H1 (cell line): ENCODE results near the gene RAP1GAP. TPM values are rescaled to one million over a fixed set of nuclear protein-coding genes. Genes with fewer than 3 reads are reported as not detected.

Experiments
- CTCF ChIA-PET: fragments of 300-600 bp; sonication (Branson Sonifier 250); formaldehyde crosslinking; loops from one replicate; lab custom pipeline; 2021; ENCODE audit not compliant: partially characterized antibody; lab: Charles Lee
- POLR2A ChIA-PET: fragments of 300-600 bp; sonication (Branson Sonifier 250); formaldehyde crosslinking; loops from one replicate; lab custom pipeline; 2021; ENCODE audit warnings: inconsistent platforms; ENCODE audit not compliant: partially characterized antibody; lab: Charles Lee
- DNase-seq, 2 experiments: peaks; one replicate each; pipeline versions ENCODE4 v3.0.0 to v3.0.0-alpha.2; 2010 to 2022; ENCODE audit warnings: low spot score in 2 of 2, low read depth in 1 of 2, mixed read lengths in 1 of 2
- FAIRE-seq: peaks from 2 replicates; lab custom pipeline; 2011; peaks lifted over from hg19 to GRCh38; lab: Jason Lieb, UNC
- H2AFZ ChIP-seq: 2 replicates; pipeline ENCODE4 v1.8.1; 2012; ENCODE audit warnings: low read length, inconsistent platforms
- H2AK5ac ChIP-seq: 2 replicates; pipeline ENCODE4 v1.6.1; 2013; ENCODE audit warnings: low read depth, low read length
- H2BK120ac ChIP-seq: replicated peaks from 2 replicates; pipeline ENCODE3; 2013; ENCODE audit warnings: low read depth, low read length, inconsistent platforms
- H2BK12ac ChIP-seq: 2 replicates; pipeline ENCODE4 v1.6.1; 2013; ENCODE audit warnings: low read depth, low read length
- H2BK15ac ChIP-seq: 2 replicates; pipeline ENCODE4 v1.6.1; 2013; ENCODE audit warnings: low read length
- H2BK20ac ChIP-seq: 2 replicates; pipeline ENCODE4 v1.6.1; 2013; ENCODE audit warnings: low read length
- H2BK5ac ChIP-seq: 2 replicates; pipeline ENCODE4 v1.6.1; 2013; ENCODE audit warnings: low read depth, low read length
- H3K14ac ChIP-seq: 2 replicates; pipeline ENCODE4 v1.6.1; 2013; ENCODE audit warnings: inconsistent platforms; ENCODE audit not compliant: insufficient read length
- H3K18ac ChIP-seq: 2 replicates; pipeline ENCODE4 v1.6.1; 2013; ENCODE audit warnings: low read length; ENCODE audit errors: extremely low read depth
- H3K23ac ChIP-seq: 2 replicates; pipeline ENCODE4 v1.6.1; 2013; ENCODE audit warnings: inconsistent platforms; ENCODE audit not compliant: insufficient read length
- H3K23me2 ChIP-seq: 2 replicates; pipeline ENCODE4 v1.6.1; 2013; ENCODE audit warnings: low read depth, low read length
- H3K27ac ChIP-seq: 2 replicates; pipeline ENCODE4 v1.6.1; 2011; ENCODE audit warnings: low read depth, low read length, inconsistent platforms
- H3K27me3 ChIP-seq, 4 experiments: replicated peaks in 1 of 4; 1 replicate in 1 of 4; 2 replicates in 3 of 4; pipeline versions ENCODE4 v1.6.1 to v1.8.1; 2011 to 2013; ENCODE audit warnings: low read length in 3 of 4, mild to moderate bottlenecking in 3 of 4, inconsistent platforms in 2 of 4, mixed read lengths in 2 of 4, moderate library complexity in 1 of 4; ENCODE audit not compliant: control insufficient read depth in 3 of 4, insufficient read depth in 3 of 4; ENCODE audit errors: extremely low read depth in 1 of 4
- H3K36me3 ChIP-seq, 4 experiments: 2 replicates each; pipeline versions ENCODE4 v1.6.1 to v1.8.1; 2011 to 2013; ENCODE audit warnings: mild to moderate bottlenecking in 4 of 4, low read length in 3 of 4, moderate library complexity in 2 of 4, control low read depth in 1 of 4, inconsistent platforms in 1 of 4; ENCODE audit not compliant: insufficient read depth in 4 of 4, control insufficient read depth in 2 of 4
- H3K4ac ChIP-seq: replicated peaks from 2 replicates; pipeline ENCODE3; 2013; ENCODE audit warnings: low read length, low read depth, mixed read lengths, inconsistent platforms; ENCODE audit not compliant: insufficient read length
- H3K4me1 ChIP-seq, 4 experiments: replicated peaks in 1 of 4; 1 replicate in 1 of 4; 2 replicates in 3 of 4; pipeline versions ENCODE4 v1.6.1 to v1.8.1; 2011 to 2013; ENCODE audit warnings: low read length in 3 of 4, inconsistent platforms in 2 of 4, mixed read lengths in 1 of 4; ENCODE audit not compliant: insufficient read depth in 4 of 4, control insufficient read depth in 3 of 4
- H3K4me2 ChIP-seq, 2 experiments: 2 replicates each; pipeline versions ENCODE4 v1.6.1 to v1.8.1; 2011 to 2013; ENCODE audit warnings: low read depth in 2 of 2, low read length in 2 of 2, control low read depth in 1 of 2, inconsistent platforms in 1 of 2, mild to moderate bottlenecking in 1 of 2; ENCODE audit not compliant: insufficient read depth in 1 of 2
- H3K4me3 ChIP-seq, 4 experiments: fragments of 200-600, 300-600 bp in 1 of 4; sonication (generic), shearing (Covaris generic), sonication (Bioruptor Twin) in 1 of 4; 2 replicates each; pipeline versions ENCODE4 v1.5.1 to v1.8.1; 2011 to 2016; ENCODE audit warnings: low read length in 4 of 4, low read depth in 3 of 4, control low read depth in 2 of 4, inconsistent platforms in 2 of 4, mild to moderate bottlenecking in 2 of 4, mixed read lengths in 1 of 4, moderate library complexity in 1 of 4; ENCODE audit not compliant: insufficient read depth in 2 of 4; ENCODE audit errors: extremely low read depth in 1 of 4
- H3K56ac ChIP-seq: replicated peaks from 2 replicates; pipeline ENCODE3; 2013; ENCODE audit warnings: low read depth, mild to moderate bottlenecking, mixed read lengths, low read length, inconsistent platforms; ENCODE audit not compliant: insufficient read length
- H3K79me1 ChIP-seq: 2 replicates; pipeline ENCODE4 v1.6.1; 2013; ENCODE audit warnings: low read depth, low read length, control low read depth
- H3K79me2 ChIP-seq, 2 experiments: 2 replicates each; pipeline versions ENCODE4 v1.6.1 to v1.8.1; 2012 to 2013; ENCODE audit warnings: low read length in 2 of 2, mild to moderate bottlenecking in 2 of 2, inconsistent platforms in 1 of 2; ENCODE audit not compliant: insufficient read depth in 2 of 2, control insufficient read depth in 1 of 2
- H3K9ac ChIP-seq, 4 experiments: replicated peaks in 1 of 4; 1 replicate in 1 of 4; 2 replicates in 3 of 4; pipeline versions ENCODE4 v1.6.1 to v1.8.1; 2011 to 2013; ENCODE audit warnings: low read depth in 3 of 4, low read length in 3 of 4, control low read depth in 2 of 4, mild to moderate bottlenecking in 2 of 4, moderate library complexity in 2 of 4, inconsistent platforms in 1 of 4; ENCODE audit errors: extremely low read depth in 1 of 4
- H3K9me3 ChIP-seq, 2 experiments: 2 replicates each; pipeline versions ENCODE4 v1.6.1 to v1.8.1; 2012 to 2013; ENCODE audit warnings: mild to moderate bottlenecking in 2 of 2, moderate library complexity in 2 of 2, control low read depth in 1 of 2, inconsistent platforms in 1 of 2, low read depth in 1 of 2, low read length in 1 of 2, mixed read lengths in 1 of 2; ENCODE audit not compliant: insufficient read depth in 2 of 2
- H4K20me1 ChIP-seq, 2 experiments: replicated peaks in 1 of 2; 2 replicates each; pipeline versions ENCODE3 to v1.8.1; 2011 to 2013; ENCODE audit warnings: inconsistent platforms in 2 of 2, low read length in 2 of 2, mild to moderate bottlenecking in 1 of 2; ENCODE audit not compliant: insufficient read depth in 2 of 2, control insufficient read depth in 1 of 2
- H4K5ac ChIP-seq: 2 replicates; pipeline ENCODE4 v1.6.1; 2013; ENCODE audit warnings: low read length, low read depth, mixed read lengths, inconsistent platforms; ENCODE audit not compliant: insufficient read length
- H4K8ac ChIP-seq: 2 replicates; pipeline ENCODE4 v1.8.0; 2013; ENCODE audit warnings: mild to moderate bottlenecking, moderate library complexity, low read length, inconsistent platforms; ENCODE audit not compliant: insufficient read depth; ENCODE audit errors: extremely low read depth
- H4K91ac ChIP-seq: replicated peaks from 2 replicates; pipeline ENCODE3; 2013; ENCODE audit warnings: low read length, mixed read lengths, inconsistent platforms; ENCODE audit not compliant: insufficient read length
- ATF2 ChIP-seq: IDR thresholded peaks from 2 replicates; pipeline ENCODE4 v1.6.1; 2012; ENCODE audit warnings: low read length, inconsistent platforms
- BACH1 ChIP-seq: IDR thresholded peaks from 2 replicates; pipeline ENCODE4 v1.6.1; 2012; ENCODE audit warnings: low read length, improper control_type of control experiment
- CTCF ChIP-seq, 3 experiments: IDR thresholded peaks; 1 replicate in 2 of 3; 2 replicates in 1 of 3; pipeline versions ENCODE4 v1.5.1 to v1.6.1; 2011; ENCODE audit warnings: low read length in 3 of 3, mild to moderate bottlenecking in 3 of 3, inconsistent platforms in 2 of 3, low read depth in 1 of 3, moderate library complexity in 1 of 3; ENCODE audit not compliant: insufficient read depth in 1 of 3; ENCODE audit errors: control extremely low read depth in 1 of 3
- EGR1 ChIP-seq: IDR thresholded peaks from 2 replicates; pipeline ENCODE4 v1.6.1; 2011; ENCODE audit warnings: low read depth, low read length, borderline replicate concordance
- POU5F1 ChIP-seq: IDR thresholded peaks from 2 replicates; pipeline ENCODE4 v1.6.1; 2011; ENCODE audit warnings: low read depth, mild to moderate bottlenecking, low read length, moderate library complexity
- RNF2 ChIP-seq: fragments of 200-900, 300-1000 bp; sonication (generic); IDR thresholded peaks from 2 replicates; pipeline ENCODE4 v1.7.1; 2016; ENCODE audit warnings: borderline replicate concordance, low read depth, mild to moderate bottlenecking, antibody characterized with exemption, low read length; ENCODE audit not compliant: poor library complexity, severe bottlenecking; ENCODE audit errors: missing control alignments
- RXRA ChIP-seq: IDR thresholded peaks from 2 replicates; pipeline ENCODE4 v1.6.1; 2011; ENCODE audit warnings: low read depth, mild to moderate bottlenecking, low read length, moderate library complexity; ENCODE audit not compliant: insufficient read depth
- SP1 ChIP-seq: IDR thresholded peaks from 2 replicates; pipeline ENCODE4 v1.6.1; 2011; ENCODE audit warnings: low read depth, low read length
- SRF ChIP-seq: IDR thresholded peaks from 2 replicates; pipeline ENCODE4 v1.6.1; 2011; ENCODE audit warnings: mild to moderate bottlenecking, low read depth, low read length, moderate library complexity
- WGBS, 2 experiments: shearing (Covaris generic) in 1 of 2; methylation state at CpG; one replicate each; pipeline versions ENCODE4 v1.1.6 to v1.1.7; 2013 to 2015; ENCODE audit warnings: low lambda C conversion rate in 2 of 2, mixed read lengths in 2 of 2, inconsistent platforms in 1 of 2, low coverage in 1 of 2, missing lambda C conversion rate in 1 of 2; ENCODE audit not compliant: insufficient replicate concordance in 2 of 2, insufficient coverage in 1 of 2, insufficient read length in 1 of 2; ENCODE audit errors: extremely low coverage in 1 of 2, missing lambda C conversion rate in 1 of 2; 5-methylcytosine and 5-hydroxymethylcytosine counted together
- polyA plus RNA-seq, 7 experiments: library from polyadenylated mRNA; depleted of rRNA in 3 of 7; stranded (reverse) in 5 of 7; unstranded in 2 of 7; fragments of >200 nt in 5 of 7; fragments of 200-250 nt in 2 of 7; gene quantifications; 1 replicate in 5 of 7; 2 replicates in 1 of 7; 4 replicates in 1 of 7; pipeline versions ENCODE4 v1.2.1 to v1.2.3, GENCODE V29; 2011 to 2013; ENCODE audit warnings: missing spikeins in 2 of 7, mixed read lengths in 2 of 7
- total RNA-seq: library from RNA; stranded (reverse); fragmentation: NEBNext Ultra II Directional; extraction: Animal tissue kit (Norgen Biotek cat#: 25700); gene quantifications from 2 replicates; pipeline ENCODE4 v1.2.1, GENCODE V29; 2021

The RAP1GAP gene
- total and polyA plus RNA-seq, 2 of the 8 experiments (the other 6 are each of a cell fraction or from before 2014, with no cell fraction given), result 8.4 TPM

GRCh38 chr1:21610027-21610426 is 59.1 kb downstream of the RAP1GAP start:
- Histone ChIP-seq H3K56ac (no peak overlapping the region), H3K23ac (no peak overlapping the region), H2BK15ac (no peak overlapping the region), H3K23me2 (no peaks in the 10 kb centered on the region), H3K9ac (no peak overlapping the region), H3K4ac (no peak overlapping the region), H2BK120ac (no peak overlapping the region), H2AK5ac (no peak overlapping the region), H4K91ac (no peak overlapping the region), H2BK20ac (no peak overlapping the region), H4K5ac (no peak overlapping the region), H3K79me1 (peaks cover 2% of the 10 kb centered on the region; the same call in 1 of the 2 replicates), H3K9me3 (no peaks in the 10 kb centered on the region), H3K36me3 (peaks cover 0 to 3% (median 0%) of the 10 kb centered on the region in 4 experiments; a peak in 2 of 8 replicates), H3K4me1 (peaks cover 2 to 7% (median 3%) of the 10 kb centered on the region in 4 experiments; a peak in 6 of 7 replicates), H4K8ac (no peak overlapping the region), H4K20me1 (peaks cover 0 to 3% of the 10 kb centered on the region in 2 experiments), H3K4me3 (no peak overlapping the region), H2BK5ac (no peak overlapping the region), H3K79me2 (no peaks in the 10 kb centered on the region), H2AFZ (no peak overlapping the region), H3K27me3 (no peaks in the 10 kb centered on the region), H3K27ac (no peak overlapping the region), H3K14ac (no peak overlapping the region), H3K4me2 (no peak overlapping the region), H2BK12ac (no peak overlapping the region), H3K18ac (no peak overlapping the region)
- ChIA-PET POLR2A (interaction anchor here (3.4 kb wide), 1 partner anchor 12 kb away, joined by 14 read pairs; no protein-coding TSS in a partner anchor), CTCF (interaction anchor here (0.6 to 2.4 kb wide), 10 partner anchors 9 to 340 kb away, joined by 3 to 13 read pairs (median 4); no protein-coding TSS in a partner anchor)
- FAIRE-seq, result no peak
- no peak for DNase-seq
- WGBS, 2 experiments, result 88% methylated on average over 10 of the region's 16 CpGs; no CpG with 5 or more reads in 1 of the 2 experiments
- TF ChIP-seq RNF2, result no peak
- no peak for TF ChIP-seq EGR1
- no peak for TF ChIP-seq BACH1
- no peak for TF ChIP-seq RXRA
- TF ChIP-seq SP1, result no peak
- TF ChIP-seq CTCF (IDR thresholded peaks at IDR 0.05; ENCODE audit: control extremely low read depth in 1 of 3, insufficient read depth in 1 of 3, low read depth in 1 of 3, low read length in 3 of 3), result no peak
- TF ChIP-seq SRF, result no peak
- TF ChIP-seq POU5F1, result no peak
- TF ChIP-seq ATF2, result no peak
